A549 (cell line): Measurements from ENCODE around the gene LGR4. TPM values are rescaled to one million over a fixed set of nuclear protein-coding genes. Genes with fewer than 3 reads are reported as not detected.

Source experiments
- ATAC-seq, 2 experiments: fragments of 200-7000 bp in 1 of 2; fragments of >200 bp in 1 of 2; cut with Nextera tagmentation in 1 of 2; cut with Tn5 transposase in 1 of 2; 3 replicates each; pipeline versions ENCODE4 v1.8.0 to v1.9.1; 2018 to 2020; ENCODE audit warnings: mild to moderate bottlenecking in 1 of 2, moderate library complexity in 1 of 2
- CTCF ChIA-PET: fragments of 300-600 bp; sonication (Branson Sonifier 250); formaldehyde crosslinking; extraction: SDS; loops from one replicate; lab custom pipeline; 2021; ENCODE audit warnings: antibody characterized with exemption, inconsistent platforms; lab: Yijun Ruan, JAX
- POLR2A ChIA-PET: fragments of 350-600 bp; formaldehyde crosslinking; extraction: SDS; loops from one replicate; lab custom pipeline; 2021; ENCODE audit warnings: antibody characterized with exemption, inconsistent platforms; lab: Yijun Ruan, JAX
- DNase-seq, 2 experiments: peaks; one replicate each; pipeline versions ENCODE4 v3.0.0 to v3.0.0-alpha.2; 2011 to 2016; ENCODE audit warnings: low read depth in 1 of 2, low spot score in 1 of 2
- FAIRE-seq: peaks from 2 replicates; lab custom pipeline; 2011; peaks lifted over from hg19 to GRCh38; lab: Jason Lieb, UNC
- H3K27ac ChIP-seq, 2 experiments: fragments of >200 bp; sonication (Bioruptor Twin); formaldehyde crosslinking; 3 replicates each; pipeline ENCODE4 v1.5.1; 2016 to 2017
- H3K4me1 ChIP-seq: fragments of >200 bp; sonication (Bioruptor Twin); formaldehyde crosslinking; 3 replicates; pipeline ENCODE4 v1.6.1; 2016
- H3K4me2 ChIP-seq: fragments of >200 bp; sonication (Bioruptor Twin); formaldehyde crosslinking; 3 replicates; pipeline ENCODE4 v1.6.1; 2016
- H3K4me3 ChIP-seq: fragments of >200 bp; sonication (Bioruptor Twin); formaldehyde crosslinking; 3 replicates; pipeline ENCODE4 v1.5.1; 2016
- H3K9me3 ChIP-seq: fragments of >200 bp; sonication (Bioruptor Twin); formaldehyde crosslinking; 3 replicates; pipeline ENCODE4 v1.6.1; 2016
- CBX2 ChIP-seq: fragments of 200-600 bp; sonication (generic); IDR thresholded peaks from 2 replicates; pipeline ENCODE4 v1.6.1; 2016; ENCODE audit warnings: low read depth, mild to moderate bottlenecking, borderline replicate concordance
- CBX8 ChIP-seq: fragments of 200-600 bp; sonication (generic); IDR thresholded peaks from 2 replicates; pipeline ENCODE4 v1.6.1; 2016
- CEBPB ChIP-seq, 2 experiments: fragments of >200 bp in 1 of 2; sonication (Bioruptor Twin) in 1 of 2; formaldehyde crosslinking in 1 of 2; IDR thresholded peaks; 2 replicates each; pipeline ENCODE4 v1.6.1; 2012 to 2016
- EHF ChIP-seq: fragments of 250-450 bp; sonication (Bioruptor Pico); IDR thresholded peaks from 2 replicates; pipeline ENCODE4 v1.5.0; 2020; ENCODE audit warnings: mild to moderate bottlenecking
- EP300 ChIP-seq, 2 experiments: fragments of >200 bp; sonication (Bioruptor Twin); formaldehyde crosslinking; IDR thresholded peaks; 2 replicates in 1 of 2; 3 replicates in 1 of 2; pipeline ENCODE4 v1.6.1; 2016 to 2017
- ESRRA ChIP-seq: fragments of 150-350 bp; IDR thresholded peaks from 2 replicates; pipeline ENCODE4 v1.6.1; 2014; ENCODE audit warnings: mild to moderate bottlenecking, low read length, borderline replicate concordance
- FOSB ChIP-seq: fragments of 250-450 bp; sonication (Bioruptor Pico); IDR thresholded peaks from 2 replicates; pipeline ENCODE4 v1.5.0; 2020; ENCODE audit warnings: mild to moderate bottlenecking, moderate library complexity
- FOSL2 ChIP-seq, 2 experiments: fragments of 450-650 bp in 1 of 2; fragments of >200 bp in 1 of 2; sonication (Bioruptor Twin) in 1 of 2; formaldehyde crosslinking; IDR thresholded peaks; 2 replicates each; pipeline versions ENCODE4 v1.5.0 to v1.6.1; 2016 to 2020; ENCODE audit warnings: mild to moderate bottlenecking in 1 of 2, moderate library complexity in 1 of 2
- FOXS1 ChIP-seq: fragments of 250-450 bp; sonication (Bioruptor Pico); IDR thresholded peaks from 2 replicates; pipeline ENCODE4 v1.5.0; 2020; ENCODE audit warnings: mild to moderate bottlenecking, moderate library complexity
- HDAC2 ChIP-seq: fragments of 200-600 bp; sonication (generic); IDR thresholded peaks from 2 replicates; pipeline ENCODE4 v1.6.1; 2016
- HOXA7 ChIP-seq: fragments of 250-450 bp; sonication (Bioruptor Pico); IDR thresholded peaks from 2 replicates; pipeline ENCODE4 v1.5.0; 2020; ENCODE audit warnings: mild to moderate bottlenecking, moderate library complexity
- HOXB13 ChIP-seq: fragments of 250-450 bp; sonication (Bioruptor Pico); IDR thresholded peaks from 2 replicates; pipeline ENCODE4 v1.5.0; 2020; ENCODE audit warnings: low read depth, mild to moderate bottlenecking, moderate library complexity
- JUN ChIP-seq, 2 experiments: fragments of >200 bp; sonication (Bioruptor Twin); formaldehyde crosslinking; IDR thresholded peaks; 2 replicates in 1 of 2; 3 replicates in 1 of 2; pipeline ENCODE4 v1.6.1; 2016 to 2017
- JUNB ChIP-seq: fragments of >200 bp; sonication (Bioruptor Twin); formaldehyde crosslinking; IDR thresholded peaks from 2 replicates; pipeline ENCODE4 v1.6.1; 2016
- KDM5A ChIP-seq: fragments of 200-600 bp; sonication (generic); IDR thresholded peaks from 2 replicates; pipeline ENCODE4 v1.6.1; 2016; ENCODE audit warnings: antibody characterized with exemption, mild to moderate bottlenecking
- MAFK ChIP-seq: fragments of 450-650 bp; IDR thresholded peaks from 2 replicates; pipeline ENCODE4 v1.6.1; 2014; ENCODE audit not compliant: partially characterized antibody
- MAZ ChIP-seq: fragments of 150-350 bp; IDR thresholded peaks from 2 replicates; pipeline ENCODE4 v1.6.1; 2014; ENCODE audit warnings: antibody characterized with exemption, low read depth, low read length, borderline replicate concordance
- MYC ChIP-seq: IDR thresholded peaks from 2 replicates; pipeline ENCODE4 v1.6.1; 2012; ENCODE audit warnings: mild to moderate bottlenecking, inconsistent platforms, low read length, improper control_type of control experiment, borderline replicate concordance
- NPAS2 ChIP-seq: fragments of 250-450 bp; sonication (Bioruptor Pico); IDR thresholded peaks from 2 replicates; pipeline ENCODE4 v1.8.0; 2022; ENCODE audit warnings: mild to moderate bottlenecking, moderate library complexity, borderline replicate concordance
- POLR2A ChIP-seq: IDR thresholded peaks from 2 replicates; pipeline ENCODE4 v1.6.1; 2012; ENCODE audit warnings: mild to moderate bottlenecking, low read length
- RCOR1 ChIP-seq: fragments of 150-350 bp; IDR thresholded peaks from 2 replicates; pipeline ENCODE4 v1.6.1; 2014; ENCODE audit warnings: antibody characterized with exemption, low read length, low read depth
- RFX5 ChIP-seq: fragments of 450-650 bp; IDR thresholded peaks from 2 replicates; pipeline ENCODE4 v1.7.1; 2014; ENCODE audit warnings: antibody characterized with exemption, mild to moderate bottlenecking, moderate library complexity
- SREBF2 ChIP-seq: fragments of 450-650 bp; IDR thresholded peaks from 2 replicates; pipeline ENCODE4 v1.6.1; 2014; ENCODE audit warnings: mild to moderate bottlenecking, moderate library complexity
- TP53 ChIP-seq: fragments of 250-450 bp; sonication (Bioruptor Pico); IDR thresholded peaks from 2 replicates; pipeline ENCODE4 v1.5.0; 2021; ENCODE audit warnings: mild to moderate bottlenecking, moderate library complexity
- ZC3H11A ChIP-seq: fragments of 450-650 bp; IDR thresholded peaks from 2 replicates; pipeline ENCODE4 v1.6.1; 2014; ENCODE audit warnings: antibody characterized with exemption, mild to moderate bottlenecking
- ZFP36 ChIP-seq: fragments of 450-650 bp; IDR thresholded peaks from 2 replicates; pipeline ENCODE4 v1.6.1; 2014; ENCODE audit warnings: borderline replicate concordance; ENCODE audit not compliant: partially characterized antibody
- ZNF302 ChIP-seq: fragments of 250-450 bp; sonication (Bioruptor Pico); IDR thresholded peaks from 2 replicates; pipeline ENCODE4 v1.9.0; 2021; ENCODE audit warnings: inconsistent platforms, mild to moderate bottlenecking, moderate library complexity
- ZSCAN20 ChIP-seq: fragments of 250-450 bp; sonication (Bioruptor Pico); IDR thresholded peaks from 2 replicates; pipeline ENCODE4 v1.8.0; 2022; ENCODE audit warnings: mild to moderate bottlenecking, moderate library complexity
- WGBS: methylation state at CpG from one replicate; pipeline ENCODE4 v1.1.6; 2017; ENCODE audit errors: missing lambda C conversion rate; 5-methylcytosine and 5-hydroxymethylcytosine counted together
- polyA plus RNA-seq, 4 experiments: library from polyadenylated mRNA; depleted of rRNA in 3 of 4; stranded (reverse); fragments of >200 nt; fragmentation: RNase III in 1 of 4; extraction: RNeasy Plus Mini Kit Qiagen cat#74134 plus additional on column Dnase treatment in 1 of 4; gene quantifications; 2 replicates in 3 of 4; 3 replicates in 1 of 4; pipeline ENCODE4 v1.2.3, GENCODE V29; 2011 to 2017
- TF ChIP-seq, protein P1 (sequence below): fragments of >200 bp; sonication (Bioruptor Twin); formaldehyde crosslinking; IDR thresholded peaks from 2 replicates; pipeline ENCODE4 v1.6.1; 2016
- TF ChIP-seq, protein P2 (sequence below): fragments of 450-650 bp; IDR thresholded peaks from 2 replicates; pipeline ENCODE4 v1.6.1; 2014; ENCODE audit warnings: antibody characterized with exemption
- TF ChIP-seq, protein P3 (sequence below): fragments of 250-450 bp; sonication (Bioruptor Pico); IDR thresholded peaks from 2 replicates; pipeline ENCODE4 v1.5.0; 2020; ENCODE audit warnings: low read depth, mild to moderate bottlenecking, moderate library complexity
- TF ChIP-seq, protein P4 (sequence below): fragments of 150-350 bp; IDR thresholded peaks from 2 replicates; pipeline ENCODE4 v1.6.1; 2014; ENCODE audit warnings: low read depth, mild to moderate bottlenecking, low read length
- TF ChIP-seq, protein P5 (sequence below): fragments of >200 bp; sonication (Bioruptor Twin); formaldehyde crosslinking; IDR thresholded peaks from 3 replicates; pipeline ENCODE4 v1.5.1; 2016
- TF ChIP-seq, protein P6 (sequence below): fragments of >200 bp; sonication (Bioruptor Twin); formaldehyde crosslinking; IDR thresholded peaks from 3 replicates; pipeline ENCODE4 v1.6.1; 2016

LGR4 gene
- polyA plus RNA-seq, 2 of the 4 experiments (the other 2 are of a cell fraction), result 41.2 to 130 TPM

DNA sequence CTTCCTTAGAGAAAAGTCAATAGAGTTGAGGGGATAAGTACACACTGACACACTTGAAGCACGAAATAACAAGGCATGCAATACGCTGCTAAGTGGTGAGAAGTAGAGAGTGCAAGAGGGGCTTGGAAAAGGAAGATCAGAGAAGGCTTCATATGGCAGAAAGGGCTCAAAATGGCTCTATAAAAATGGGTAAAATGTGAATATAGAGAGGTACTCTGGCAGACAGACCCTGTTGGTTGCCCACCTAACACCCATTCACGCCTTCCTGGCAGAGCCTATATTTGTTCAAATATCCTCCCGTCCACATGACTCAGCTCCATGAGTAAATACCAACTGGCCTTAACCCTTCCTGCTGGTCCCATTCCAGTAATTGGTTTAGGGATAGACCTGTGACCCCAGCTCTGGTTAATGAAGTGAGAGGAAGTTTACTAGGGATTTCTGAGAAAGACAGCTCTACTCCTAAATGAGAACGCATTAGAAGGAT lies 70.7 kb downstream of the LGR4 start (continued):
- no peak for TF ChIP-seq RFX5
- TF ChIP-seq, protein P1, sequence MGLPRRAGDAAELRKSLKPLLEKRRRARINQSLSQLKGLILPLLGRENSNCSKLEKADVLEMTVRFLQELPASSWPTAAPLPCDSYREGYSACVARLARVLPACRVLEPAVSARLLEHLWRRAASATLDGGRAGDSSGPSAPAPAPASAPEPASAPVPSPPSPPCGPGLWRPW, result no peak
- TF ChIP-seq NPAS2, result no peak
- TF ChIP-seq TP53 (CRISPR knock-in tag), result no peak
- TF ChIP-seq FOSL2 (IDR thresholded peaks at IDR 0.05), result peak; percentile 72
- TF ChIP-seq FOSL2 (CRISPR knock-in tag; IDR thresholded peaks at IDR 0.05), result peak; percentile 88
- TF ChIP-seq ZC3H11A, result no peak

DNA sequence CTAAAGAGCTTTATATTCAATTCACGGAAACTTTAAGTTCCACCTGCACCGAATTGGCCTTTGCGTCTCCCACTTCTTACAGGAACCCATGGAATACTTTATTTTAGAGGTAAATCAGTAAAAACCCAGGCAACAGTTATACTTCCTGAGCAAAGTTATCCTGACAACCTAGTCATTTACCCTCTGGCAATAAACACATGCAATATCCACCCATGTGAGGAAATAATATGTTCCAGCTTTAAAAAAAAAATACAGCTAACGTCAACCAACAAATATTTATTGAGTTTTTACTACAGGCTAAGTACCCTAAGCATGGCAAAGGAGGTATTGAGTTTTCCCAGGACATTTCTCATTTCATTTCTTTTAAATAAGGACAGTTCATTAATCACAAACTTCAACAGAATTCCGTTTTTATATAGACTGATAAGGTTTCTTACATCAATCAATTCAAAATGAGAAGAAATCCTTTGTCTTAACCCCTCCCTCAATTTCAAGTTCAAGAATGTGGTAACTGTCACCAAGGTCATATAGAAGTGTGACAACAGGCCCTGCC lies 71.2 kb downstream of the LGR4 start:
- H3K27ac ChIP-seq, result peak overlapping the region; percentile 90 to 96
- ATAC-seq (peak in 1 of 2 experiments; percentile 5; a peak in 3 of 6 replicates), DNase-seq (no peak), FAIRE-seq (no peak)
- peak overlapping the region; percentile 76 for H3K4me2 ChIP-seq
- peaks cover 95% of the 10 kb centered on the region for H3K4me1 ChIP-seq
- peak overlapping the region; percentile 13; the same call in 1 of the 3 replicates for H3K4me3 ChIP-seq
- POLR2A ChIA-PET, result interaction anchor here (0.6 kb wide), 1 partner anchor 10 kb away, joined by 3 read pairs; no protein-coding TSS in a partner anchor
- CTCF ChIA-PET, result interaction anchor here (0.5 to 1.7 kb wide), 4 partner anchors 13 to 1304 kb away, joined by 3 to 7 read pairs (median 6); no protein-coding TSS in a partner anchor
- H3K9me3 ChIP-seq, result no peaks in the 10 kb centered on the region
- 50% methylated on average over 5 of the region's 5 CpGs for WGBS
- TF ChIP-seq, protein P2, sequence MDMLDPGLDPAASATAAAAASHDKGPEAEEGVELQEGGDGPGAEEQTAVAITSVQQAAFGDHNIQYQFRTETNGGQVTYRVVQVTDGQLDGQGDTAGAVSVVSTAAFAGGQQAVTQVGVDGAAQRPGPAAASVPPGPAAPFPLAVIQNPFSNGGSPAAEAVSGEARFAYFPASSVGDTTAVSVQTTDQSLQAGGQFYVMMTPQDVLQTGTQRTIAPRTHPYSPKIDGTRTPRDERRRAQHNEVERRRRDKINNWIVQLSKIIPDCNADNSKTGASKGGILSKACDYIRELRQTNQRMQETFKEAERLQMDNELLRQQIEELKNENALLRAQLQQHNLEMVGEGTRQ, result no peak
- TF ChIP-seq HDAC2 (no peak), SREBF2 (no peak), MAFK (no peak), JUNB (no peak), ZNF302 (no peak), EHF (CRISPR knock-in tag) (no peak), EP300 (IDR thresholded peaks at IDR 0.05) (peak in 1 of 2 experiments; percentile 66; a peak in 1 of 5 replicates), JUN (IDR thresholded peaks at IDR 0.05) (no peak; a peak in 1 of 5 replicates), FOXS1 (CRISPR knock-in tag) (no peak; the same call in 1 of the 2 replicates), RCOR1 (no peak), KDM5A (no peak), MAZ (no peak), ZSCAN20 (CRISPR knock-in tag) (0 out of 2 replicates have a peak, but pooled peaks have one; percentile 58), ESRRA (peak; percentile 88; the same call in 1 of the 2 replicates), CBX2 (no peak), MYC (no peak), ZC3H11A (no peak), FOSB (no peak), CEBPB (IDR thresholded peaks at IDR 0.05) (peak in 1 of 2 experiments; percentile 5; a peak in 2 of 4 replicates), HOXA7 (no peak), FOSL2 (IDR thresholded peaks at IDR 0.05) (no peak), FOSL2 (CRISPR knock-in tag; IDR thresholded peaks at IDR 0.05) (no peak), ZFP36 (peak; percentile 36), CBX8 (no peak), HOXB13 (CRISPR knock-in tag) (0 out of 2 replicates have a peak, but pooled peaks have one; percentile 35), NPAS2 (no peak), POLR2A (no peak)
- TF ChIP-seq, protein P3, sequence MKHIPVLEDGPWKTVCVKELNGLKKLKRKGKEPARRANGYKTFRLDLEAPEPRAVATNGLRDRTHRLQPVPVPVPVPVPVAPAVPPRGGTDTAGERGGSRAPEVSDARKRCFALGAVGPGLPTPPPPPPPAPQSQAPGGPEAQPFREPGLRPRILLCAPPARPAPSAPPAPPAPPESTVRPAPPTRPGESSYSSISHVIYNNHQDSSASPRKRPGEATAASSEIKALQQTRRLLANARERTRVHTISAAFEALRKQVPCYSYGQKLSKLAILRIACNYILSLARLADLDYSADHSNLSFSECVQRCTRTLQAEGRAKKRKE, result no peak
- TF ChIP-seq, protein P4, sequence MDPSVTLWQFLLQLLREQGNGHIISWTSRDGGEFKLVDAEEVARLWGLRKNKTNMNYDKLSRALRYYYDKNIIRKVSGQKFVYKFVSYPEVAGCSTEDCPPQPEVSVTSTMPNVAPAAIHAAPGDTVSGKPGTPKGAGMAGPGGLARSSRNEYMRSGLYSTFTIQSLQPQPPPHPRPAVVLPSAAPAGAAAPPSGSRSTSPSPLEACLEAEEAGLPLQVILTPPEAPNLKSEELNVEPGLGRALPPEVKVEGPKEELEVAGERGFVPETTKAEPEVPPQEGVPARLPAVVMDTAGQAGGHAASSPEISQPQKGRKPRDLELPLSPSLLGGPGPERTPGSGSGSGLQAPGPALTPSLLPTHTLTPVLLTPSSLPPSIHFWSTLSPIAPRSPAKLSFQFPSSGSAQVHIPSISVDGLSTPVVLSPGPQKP, result no peak
- TF ChIP-seq, protein P5, sequence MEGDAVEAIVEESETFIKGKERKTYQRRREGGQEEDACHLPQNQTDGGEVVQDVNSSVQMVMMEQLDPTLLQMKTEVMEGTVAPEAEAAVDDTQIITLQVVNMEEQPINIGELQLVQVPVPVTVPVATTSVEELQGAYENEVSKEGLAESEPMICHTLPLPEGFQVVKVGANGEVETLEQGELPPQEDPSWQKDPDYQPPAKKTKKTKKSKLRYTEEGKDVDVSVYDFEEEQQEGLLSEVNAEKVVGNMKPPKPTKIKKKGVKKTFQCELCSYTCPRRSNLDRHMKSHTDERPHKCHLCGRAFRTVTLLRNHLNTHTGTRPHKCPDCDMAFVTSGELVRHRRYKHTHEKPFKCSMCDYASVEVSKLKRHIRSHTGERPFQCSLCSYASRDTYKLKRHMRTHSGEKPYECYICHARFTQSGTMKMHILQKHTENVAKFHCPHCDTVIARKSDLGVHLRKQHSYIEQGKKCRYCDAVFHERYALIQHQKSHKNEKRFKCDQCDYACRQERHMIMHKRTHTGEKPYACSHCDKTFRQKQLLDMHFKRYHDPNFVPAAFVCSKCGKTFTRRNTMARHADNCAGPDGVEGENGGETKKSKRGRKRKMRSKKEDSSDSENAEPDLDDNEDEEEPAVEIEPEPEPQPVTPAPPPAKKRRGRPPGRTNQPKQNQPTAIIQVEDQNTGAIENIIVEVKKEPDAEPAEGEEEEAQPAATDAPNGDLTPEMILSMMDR, result no peak
- TF ChIP-seq, protein P6, sequence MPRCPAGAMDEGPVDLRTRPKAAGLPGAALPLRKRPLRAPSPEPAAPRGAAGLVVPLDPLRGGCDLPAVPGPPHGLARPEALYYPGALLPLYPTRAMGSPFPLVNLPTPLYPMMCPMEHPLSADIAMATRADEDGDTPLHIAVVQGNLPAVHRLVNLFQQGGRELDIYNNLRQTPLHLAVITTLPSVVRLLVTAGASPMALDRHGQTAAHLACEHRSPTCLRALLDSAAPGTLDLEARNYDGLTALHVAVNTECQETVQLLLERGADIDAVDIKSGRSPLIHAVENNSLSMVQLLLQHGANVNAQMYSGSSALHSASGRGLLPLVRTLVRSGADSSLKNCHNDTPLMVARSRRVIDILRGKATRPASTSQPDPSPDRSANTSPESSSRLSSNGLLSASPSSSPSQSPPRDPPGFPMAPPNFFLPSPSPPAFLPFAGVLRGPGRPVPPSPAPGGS, result no peak
